GM18873 (cell line): ENCODE measurements around the gene HMGCL.
"Not testable (repeated sequence)": the region's sequence is repeated elsewhere in the genome, so short reads cannot be mapped to it uniquely, and the experiment has no call there.

ENCODE experiments used
- ATAC-seq: cut with Tn5 transposase; IDR thresholded peaks from one replicate; pipeline ENCODE4 v1.9.1; 2021; ENCODE audit warnings: mild to moderate bottlenecking, moderate library complexity, moderate number of reproducible peaks; ENCODE audit not compliant: unreplicated experiment, low FRiP score

HMGCL gene

DNA sequence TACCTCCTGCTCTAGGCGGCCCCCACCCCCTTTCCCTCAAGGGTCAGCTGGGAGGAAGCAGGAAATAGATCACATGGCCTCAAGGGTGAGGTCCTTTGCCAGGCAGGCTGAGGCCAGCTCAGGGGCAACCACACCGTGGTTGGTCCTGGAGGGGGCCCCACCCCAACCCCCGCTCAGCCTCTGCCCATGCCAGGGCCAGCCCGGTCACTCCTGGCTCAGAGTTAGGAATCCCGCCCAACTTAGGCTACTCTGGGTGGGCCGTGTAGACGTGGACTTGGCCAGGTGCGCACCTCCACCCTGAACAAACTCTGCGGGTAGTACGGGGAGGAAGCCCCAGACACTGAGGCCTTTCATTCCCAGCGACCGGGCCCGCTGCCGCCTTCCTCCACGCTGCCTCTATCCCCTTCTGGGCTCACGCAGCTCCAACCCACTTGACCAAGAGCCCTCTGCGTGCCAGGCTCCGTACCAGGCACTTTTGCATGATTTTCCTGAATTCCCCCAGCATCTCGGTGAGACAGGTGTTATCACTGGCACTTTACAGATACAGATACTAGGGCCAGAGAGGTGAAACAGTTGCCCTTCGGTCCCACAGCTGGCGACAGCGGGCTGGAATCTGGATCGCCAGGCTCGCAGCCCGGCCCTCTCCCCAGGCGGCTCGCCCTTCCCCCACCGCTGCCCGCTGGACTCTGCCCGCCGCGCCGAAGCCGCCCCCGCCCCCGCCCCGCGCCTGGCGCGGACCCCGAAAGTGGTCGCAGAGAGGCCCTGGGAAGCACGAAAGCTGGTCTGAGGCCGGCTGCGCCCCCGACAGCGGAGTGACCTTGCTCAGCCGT is 25.4 kb downstream of the HMGCL start:
- ATAC-seq = peak; percentile 5

DNA sequence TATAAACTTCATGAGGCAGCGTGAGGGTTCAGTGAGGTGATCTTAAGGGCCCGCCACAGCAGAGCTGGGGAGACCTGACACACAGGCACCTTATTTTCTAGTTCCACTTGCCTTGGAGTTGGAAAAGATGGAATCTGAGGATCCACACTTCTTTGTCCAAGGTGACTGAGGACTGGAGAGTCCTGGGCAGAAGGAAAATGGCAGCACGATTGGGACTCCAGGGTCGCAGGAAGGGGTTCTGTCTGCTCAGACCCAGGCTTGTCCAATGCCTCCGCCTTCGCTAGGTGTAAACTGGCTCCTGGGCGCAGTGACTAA is 26.0 kb downstream of the HMGCL start:
- ATAC-seq = no peak

- ATAC-seq = no peak
Observed at GRCh38 chr1:23798662-23799142, 26.5 kb downstream of the HMGCL start.

GRCh38 chr1:23797478-23798448 is 27.5 kb downstream of the HMGCL start:
- no peak for ATAC-seq

DNA sequence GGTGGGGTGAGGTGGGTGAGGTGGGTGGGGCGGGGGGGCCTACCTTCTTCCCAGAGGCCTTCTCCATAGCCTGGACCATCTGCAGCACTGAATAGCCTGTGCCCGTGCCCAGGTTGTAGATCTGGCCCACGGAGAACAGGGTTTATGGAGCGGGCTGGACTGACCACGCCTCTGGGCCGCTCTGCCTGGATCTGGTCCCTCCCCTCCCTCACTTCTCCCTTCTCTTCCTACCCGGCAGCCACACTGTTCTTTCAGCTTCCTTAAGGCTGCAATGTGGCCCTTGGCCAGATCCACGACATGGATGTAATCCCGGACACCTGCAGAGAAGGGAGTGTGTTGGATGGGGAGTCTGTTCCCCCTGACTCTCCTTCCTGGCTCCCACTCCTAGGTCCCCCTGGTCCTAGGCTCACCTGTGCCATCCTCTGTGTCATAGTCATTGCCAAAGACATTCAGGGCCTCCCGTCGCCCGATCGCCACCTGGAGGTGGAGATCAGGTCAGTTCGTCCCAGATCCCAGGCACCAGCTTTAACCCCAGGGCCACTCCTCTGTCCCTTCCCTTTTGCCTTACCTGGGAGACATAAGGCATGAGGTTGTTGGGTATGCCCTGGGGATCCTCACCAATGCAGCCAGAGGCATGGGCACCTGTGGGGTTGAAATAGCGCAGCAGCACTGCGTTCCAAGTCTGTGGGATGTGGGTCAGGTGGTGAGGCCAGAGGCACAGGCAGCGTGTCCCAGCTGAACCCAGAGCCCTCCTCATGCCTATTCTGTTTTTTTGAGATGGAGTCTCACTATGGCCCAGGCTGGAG is 28.6 kb downstream of the HMGCL start:
- no peak for ATAC-seq

DNA sequence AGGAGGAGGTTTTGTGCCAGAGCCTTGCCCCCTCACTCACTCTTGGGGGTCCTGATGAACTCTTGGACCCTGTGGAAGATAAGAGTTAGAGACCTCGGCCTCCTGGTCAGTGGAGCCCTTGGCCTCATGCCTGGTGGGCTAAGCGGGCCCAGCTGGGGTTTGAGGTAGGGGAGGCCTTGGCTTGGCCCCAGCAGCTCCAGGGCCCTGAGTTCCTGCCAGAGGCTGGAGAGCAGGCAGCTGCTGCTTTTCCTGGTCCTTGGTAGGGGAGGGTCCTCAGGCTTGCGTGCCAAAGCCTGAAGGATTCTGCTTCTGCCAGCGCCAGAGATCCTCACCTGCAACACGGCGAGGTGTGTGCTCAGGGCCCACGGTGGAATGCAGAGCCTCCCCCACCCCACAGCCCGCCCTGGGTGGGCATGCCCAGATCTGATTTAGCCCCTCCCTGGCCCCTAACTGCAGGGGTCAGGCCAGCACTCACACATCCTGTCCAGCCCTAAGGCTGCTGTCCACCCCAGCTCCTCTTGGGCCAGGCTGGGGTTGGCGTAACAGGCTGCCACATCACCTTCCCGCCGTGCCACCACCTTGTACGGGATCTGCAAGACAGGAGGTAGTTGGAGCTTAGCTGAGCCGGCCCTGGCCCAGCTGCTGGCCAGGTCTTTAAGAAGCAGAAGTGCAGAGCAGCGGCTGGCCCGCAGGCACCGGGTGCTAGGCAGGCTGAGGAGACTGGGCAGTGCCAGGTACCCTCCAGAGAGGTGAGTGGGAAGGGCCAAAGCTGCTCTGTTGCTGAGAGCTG is 29.4 kb downstream of the HMGCL start:
- ATAC-seq = no peak

- not testable (repeated sequence) for ATAC-seq
Observed at GRCh38 chr1:23794732-23795182, 30.5 kb downstream of the HMGCL start.

DNA sequence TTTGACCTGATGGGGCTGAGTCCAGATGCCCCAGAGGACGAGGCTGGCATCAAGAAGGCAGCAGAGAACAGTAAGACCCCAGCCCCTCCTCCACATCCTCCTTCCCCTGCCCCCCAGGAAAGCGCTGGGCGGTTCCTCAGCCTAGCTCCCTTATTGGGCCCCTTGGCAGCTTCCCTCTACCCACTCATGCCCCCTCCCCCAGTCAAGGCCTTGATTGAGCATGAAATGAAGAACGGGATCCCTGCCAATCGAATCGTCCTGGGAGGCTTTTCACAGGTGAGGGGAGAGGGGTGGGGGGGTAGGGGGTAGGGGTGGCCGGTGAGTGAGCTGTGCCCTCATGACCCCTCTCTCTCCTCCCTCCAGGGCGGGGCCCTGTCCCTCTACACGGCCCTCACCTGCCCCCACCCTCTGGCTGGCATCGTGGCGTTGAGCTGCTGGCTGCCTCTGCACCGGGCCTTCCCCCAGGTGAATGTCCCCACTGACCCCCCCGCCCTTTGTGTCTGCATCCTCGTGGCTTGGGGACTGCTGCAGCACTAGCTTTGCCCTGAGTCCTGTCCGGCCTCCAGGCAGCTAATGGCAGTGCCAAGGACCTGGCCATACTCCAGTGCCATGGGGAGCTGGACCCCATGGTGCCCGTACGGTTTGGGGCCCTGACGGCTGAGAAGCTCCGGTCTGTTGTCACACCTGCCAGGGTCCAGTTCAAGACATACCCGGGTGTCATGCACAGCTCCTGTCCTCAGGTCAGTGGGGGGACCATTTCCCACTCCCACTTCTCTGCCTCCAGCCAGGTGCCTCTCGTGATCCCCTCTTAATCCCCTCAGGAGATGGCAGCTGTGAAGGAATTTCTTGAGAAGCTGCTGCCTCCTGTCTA is 31.1 kb downstream of the HMGCL start:
- no peak for ATAC-seq

- ATAC-seq = no peak
Observed at GRCh38 chr1:23793018-23793781, 32.0 kb downstream of the HMGCL start.

DNA sequence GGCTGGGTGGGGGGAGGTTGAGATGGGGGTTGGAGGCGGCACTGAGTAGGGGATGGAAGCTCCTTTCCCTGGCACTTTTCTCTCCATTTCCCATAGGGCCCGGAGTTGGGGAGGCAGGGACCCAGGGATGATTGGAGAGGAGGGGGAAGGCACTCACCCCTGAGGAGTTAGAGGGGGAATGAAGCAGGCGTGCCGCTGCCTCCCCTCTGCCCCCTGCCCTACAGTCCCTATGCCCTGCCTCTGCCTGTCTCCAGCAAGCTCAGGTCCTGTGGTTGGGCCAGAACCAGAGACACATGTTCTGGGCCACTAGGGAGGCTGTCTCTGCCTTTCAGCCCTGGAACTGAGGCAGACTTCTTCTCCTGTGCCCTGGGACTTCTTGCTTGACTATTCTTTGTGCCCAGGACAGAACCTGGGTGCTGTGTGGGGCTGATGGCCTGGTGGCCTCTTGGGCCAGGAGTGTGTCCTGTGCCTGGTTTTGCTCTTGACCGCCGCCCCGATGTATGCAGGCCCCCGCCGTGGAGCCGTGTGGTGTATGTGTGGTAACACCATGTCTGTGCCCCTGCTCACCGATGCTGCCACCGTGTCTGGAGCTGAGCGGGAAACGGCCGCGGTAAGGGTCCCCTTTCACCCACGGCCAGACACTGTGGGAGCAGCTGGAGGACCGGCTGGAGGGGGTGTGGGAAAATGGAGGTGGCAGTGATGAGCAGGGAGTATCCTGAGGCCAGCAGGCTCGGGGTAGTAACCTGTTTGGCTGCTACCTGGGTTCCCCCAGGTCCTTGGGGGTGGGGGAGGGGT is 32.9 kb downstream of the HMGCL start:
- ATAC-seq = no peak

DNA sequence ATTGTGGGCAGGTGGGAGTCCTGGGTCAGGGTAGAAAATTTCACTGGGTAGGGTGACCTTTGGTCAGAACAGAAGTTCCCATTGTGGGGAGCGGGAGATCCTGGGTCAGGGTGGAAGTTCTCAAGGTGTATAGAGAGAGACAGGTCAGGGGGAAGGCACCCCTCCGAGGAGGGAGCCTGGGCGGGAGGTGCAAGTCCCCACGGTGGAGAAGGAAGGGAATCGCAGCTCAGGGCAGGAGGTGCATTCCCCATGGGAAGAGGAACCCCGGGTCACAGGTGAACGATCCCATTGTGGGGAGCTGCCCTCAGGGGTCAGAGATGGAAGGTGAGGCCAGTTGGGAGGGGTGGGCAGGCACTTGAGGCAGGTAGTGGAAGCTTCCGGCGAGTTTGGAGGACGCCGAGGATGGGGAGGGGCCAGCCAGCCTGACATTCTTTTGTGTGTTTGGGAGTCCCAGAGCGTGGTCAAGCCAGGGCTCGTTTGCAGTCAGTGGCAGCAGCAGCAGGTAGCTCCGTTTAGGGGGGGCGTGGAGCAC is 33.6 kb downstream of the HMGCL start:
- ATAC-seq = no peak

DNA sequence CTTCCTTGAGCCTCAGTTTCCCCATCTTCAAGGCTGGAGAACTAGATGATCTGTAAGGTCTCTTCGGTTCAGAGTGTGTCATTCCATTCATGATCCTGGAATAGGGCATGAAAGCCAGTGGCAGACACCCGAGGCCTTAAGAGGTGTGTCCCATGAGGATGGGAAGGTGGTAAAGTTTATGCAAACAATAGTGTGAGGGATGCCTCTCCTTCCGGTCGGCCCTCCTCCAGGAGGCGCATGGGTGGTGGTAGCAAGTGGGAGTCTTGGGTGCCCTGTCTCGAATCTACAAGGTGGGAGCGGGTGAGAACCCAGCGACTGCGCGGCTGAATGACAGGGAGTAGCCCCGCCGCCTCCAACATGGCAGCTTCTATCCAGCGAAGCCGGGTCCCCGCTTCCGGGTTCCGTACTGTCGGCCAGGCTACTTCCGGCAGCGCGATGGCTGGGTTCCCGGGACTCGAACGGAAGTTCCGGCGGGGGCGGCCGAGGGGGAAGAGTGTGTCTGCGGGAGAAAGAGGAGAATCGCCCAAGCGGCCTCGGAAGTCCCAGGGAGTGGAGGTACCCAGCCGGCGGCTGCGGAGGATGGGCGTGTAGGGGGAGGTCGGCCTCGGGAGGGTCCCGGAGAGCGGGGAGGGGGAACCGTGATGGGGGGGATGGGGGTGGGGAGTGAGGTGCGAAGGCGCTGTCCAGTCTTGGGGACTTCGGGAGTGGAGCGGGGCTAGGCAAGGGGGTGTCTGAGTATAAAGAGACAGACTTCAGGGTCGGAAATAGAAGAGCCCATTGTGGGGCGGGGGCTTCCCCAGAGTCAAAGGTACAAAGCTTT is 34.3 kb downstream of the HMGCL start, which contains the start of gene LYPLA2:
Gene LYPLA2, plus strand, starts transcription at position 450 of the 820 bp plus-strand sequence. CDS start 1,538 bp downstream, outside the sequence.
- peak; percentile 74 for ATAC-seq

DNA sequence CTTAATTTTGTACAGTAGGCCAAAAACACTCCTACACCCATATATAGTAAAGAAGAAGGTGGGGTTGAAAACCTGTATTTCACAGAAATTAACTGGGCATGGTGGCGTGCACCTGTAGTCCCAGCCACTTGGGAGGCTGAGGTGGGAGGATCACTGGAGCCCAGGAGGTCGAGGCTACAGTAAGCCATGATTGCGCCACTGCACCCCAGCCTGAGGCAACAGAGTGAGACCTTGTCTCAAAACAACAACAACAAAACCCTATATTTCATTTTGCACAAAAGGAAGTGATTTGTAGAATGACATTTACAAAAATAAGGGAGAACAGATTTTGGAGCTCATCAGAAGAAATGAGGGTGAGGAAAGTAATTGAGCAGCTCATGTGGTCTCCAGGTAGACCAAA is 36.5 kb downstream of the HMGCL start:
- no peak for ATAC-seq

DNA sequence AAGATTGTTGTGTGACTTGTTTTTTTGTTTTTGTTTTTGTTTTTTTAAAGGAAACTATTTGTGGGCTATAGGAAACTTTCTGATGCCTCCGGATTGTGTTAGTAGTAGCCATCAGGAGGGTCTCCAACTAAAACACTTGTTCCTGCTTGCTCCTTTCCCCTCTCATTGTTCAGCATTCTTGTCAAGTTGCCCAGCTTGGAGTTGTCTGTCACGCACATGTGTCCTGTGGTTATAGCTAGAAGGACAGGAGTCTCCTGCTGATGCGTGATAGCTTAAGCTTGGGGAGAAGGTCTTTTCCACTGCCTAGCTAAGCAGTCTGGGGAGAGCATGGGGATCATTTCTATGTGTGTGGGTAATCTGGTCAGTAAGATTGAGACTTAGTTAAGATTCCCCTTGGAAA is 37.5 kb downstream of the HMGCL start:
- no peak for ATAC-seq

DNA sequence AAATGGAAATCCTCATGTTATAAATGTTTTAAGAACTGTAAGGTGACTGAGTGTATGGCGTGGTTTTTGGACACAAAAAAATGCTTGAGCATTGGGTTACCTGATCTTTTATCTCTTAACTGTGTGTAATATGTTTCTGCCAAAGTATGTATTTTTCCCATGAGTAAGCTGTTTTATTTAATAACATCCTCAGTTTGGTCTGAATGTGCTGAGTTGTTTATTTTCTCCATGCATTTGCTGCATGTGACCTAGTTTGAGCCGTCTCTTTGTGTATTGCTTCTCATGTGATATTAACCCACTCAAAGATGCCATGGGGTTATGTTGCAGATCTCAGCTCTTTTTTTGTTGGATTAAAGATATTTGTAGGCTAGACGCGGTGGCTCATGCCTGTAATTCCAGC is 40.4 kb downstream of the HMGCL start:
- no peak for ATAC-seq

DNA sequence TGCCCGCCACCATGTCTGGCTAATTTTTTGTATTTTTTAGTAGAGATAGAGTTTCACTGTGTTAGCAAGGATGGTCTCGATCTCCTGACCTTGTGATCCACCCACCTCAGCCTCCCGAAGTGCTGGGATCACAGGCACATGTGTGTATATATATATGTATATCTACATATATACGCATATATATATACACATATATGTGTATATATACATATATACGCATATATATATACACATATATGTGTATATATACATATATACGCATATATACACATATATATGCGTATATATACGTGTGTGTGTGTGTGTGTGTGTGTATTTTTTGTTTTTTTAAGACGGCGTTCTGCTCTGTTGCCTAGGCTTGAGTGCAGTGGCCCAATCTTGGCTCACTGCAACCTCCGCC is 42.1 kb downstream of the HMGCL start:
- ATAC-seq = not testable (repeated sequence)
